HG02852 (cell line): ENCODE data around the gene TBX4.
"Not testable (repeated sequence)": the region's sequence is repeated elsewhere in the genome, so short reads cannot be mapped to it uniquely, and the experiment has no call there.

ENCODE experiments used
- ATAC-seq: cut with Tn5 transposase; IDR thresholded peaks from one replicate; pipeline ENCODE4 v1.9.1; 2021; ENCODE audit warnings: mild to moderate bottlenecking, moderate library complexity; ENCODE audit not compliant: unreplicated experiment

Gene TBX4

DNA sequence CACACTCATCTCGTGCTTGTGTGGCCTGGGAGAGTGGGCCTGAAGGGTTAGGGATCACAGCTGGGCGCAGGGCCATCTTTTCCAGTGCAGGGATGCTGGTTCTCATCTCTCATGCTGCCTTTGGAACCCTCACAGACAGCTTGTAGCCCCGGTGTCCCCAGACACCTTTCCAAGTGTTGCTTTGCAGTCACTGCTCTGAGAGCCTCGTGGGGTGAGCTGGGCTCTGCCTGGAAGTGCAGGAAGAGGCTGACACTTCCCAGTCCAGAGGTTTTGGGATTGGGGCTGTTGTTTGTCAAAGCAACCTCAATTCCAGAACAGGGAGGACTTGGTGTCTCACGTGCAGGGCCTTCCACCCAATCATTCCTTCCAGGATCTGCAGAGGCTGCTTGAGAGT lies 28.2 kb downstream of the TBX4 start:
- ATAC-seq = no peak

DNA sequence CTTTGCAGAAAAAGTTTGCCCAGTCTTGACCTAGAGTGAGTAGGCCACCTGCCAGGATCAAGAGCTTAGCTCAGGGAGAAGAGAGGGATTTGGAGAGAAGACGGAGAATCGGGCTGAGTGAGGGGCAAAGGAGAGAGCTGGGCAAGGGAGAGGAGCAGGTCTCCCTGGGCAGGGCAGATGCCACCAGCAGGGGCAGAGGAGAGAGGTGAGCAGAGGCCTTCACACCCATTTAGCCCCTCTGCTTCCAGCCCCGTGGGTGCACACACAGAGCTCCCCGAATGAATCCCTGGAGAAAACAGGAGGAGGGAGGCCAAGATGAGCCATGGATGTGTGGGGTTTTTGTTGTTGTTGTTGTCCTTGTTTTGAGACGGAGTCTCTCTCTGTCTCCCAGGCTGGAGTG lies 29.2 kb downstream of the TBX4 start:
- no peak for ATAC-seq

DNA sequence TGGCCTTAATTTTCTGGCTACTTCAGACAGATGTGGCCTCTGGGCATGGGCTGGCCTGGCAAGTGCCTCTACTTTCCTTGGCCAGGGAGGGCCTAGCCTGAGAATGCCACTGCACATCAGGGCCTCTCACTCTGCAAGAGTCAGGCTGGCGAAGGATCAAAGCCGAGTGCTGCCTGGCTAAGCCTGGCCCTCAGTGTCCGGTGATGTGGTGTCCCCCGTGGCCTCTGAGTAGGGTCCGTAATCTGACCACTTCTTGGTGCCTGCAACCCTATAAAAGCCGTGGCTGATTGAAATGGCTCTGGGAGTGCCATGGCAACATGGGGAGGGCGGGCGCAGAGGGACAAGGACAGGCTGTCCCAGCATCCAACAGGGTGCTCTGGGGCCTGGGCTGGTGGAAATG lies 30.2 kb downstream of the TBX4 start:
- no peak for ATAC-seq

DNA sequence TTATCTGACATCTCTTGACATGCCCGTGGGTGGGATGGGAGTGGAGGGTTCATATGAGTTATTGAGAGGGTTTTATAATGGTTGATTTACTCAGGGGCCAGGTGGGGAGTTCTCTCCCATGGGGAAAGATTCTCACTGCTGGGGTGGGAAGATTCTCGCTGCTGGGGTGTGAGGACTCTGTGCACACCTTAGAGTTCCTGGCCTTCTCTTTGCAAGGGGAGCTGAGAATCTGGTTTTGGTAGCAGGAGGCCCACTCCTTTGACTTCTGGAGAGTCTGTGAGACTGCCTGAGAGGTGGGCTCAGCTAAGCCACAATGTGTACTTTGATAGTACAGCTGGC lies 31.5 kb downstream of the TBX4 start:
- no peak for ATAC-seq

DNA sequence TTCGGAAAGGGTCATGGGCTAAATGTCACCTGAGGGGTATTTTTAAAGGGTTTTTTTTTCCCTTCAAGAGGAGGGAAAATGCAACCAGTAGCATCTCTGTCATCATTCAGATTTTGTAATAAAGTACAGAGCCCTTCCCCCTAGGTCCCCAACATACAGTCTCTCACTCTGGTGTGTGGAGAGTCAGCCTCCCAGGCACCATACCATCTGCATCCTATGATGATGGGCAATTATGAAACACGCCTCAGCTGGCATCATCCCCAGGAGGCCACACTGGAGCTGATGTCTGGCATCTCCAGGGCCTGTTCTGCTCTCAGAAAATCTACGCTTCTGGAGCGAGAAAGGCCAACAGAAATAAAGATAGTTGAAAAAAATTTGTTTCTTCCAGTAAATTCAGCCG lies 32.0 kb downstream of the TBX4 start:
- ATAC-seq = no peak

DNA sequence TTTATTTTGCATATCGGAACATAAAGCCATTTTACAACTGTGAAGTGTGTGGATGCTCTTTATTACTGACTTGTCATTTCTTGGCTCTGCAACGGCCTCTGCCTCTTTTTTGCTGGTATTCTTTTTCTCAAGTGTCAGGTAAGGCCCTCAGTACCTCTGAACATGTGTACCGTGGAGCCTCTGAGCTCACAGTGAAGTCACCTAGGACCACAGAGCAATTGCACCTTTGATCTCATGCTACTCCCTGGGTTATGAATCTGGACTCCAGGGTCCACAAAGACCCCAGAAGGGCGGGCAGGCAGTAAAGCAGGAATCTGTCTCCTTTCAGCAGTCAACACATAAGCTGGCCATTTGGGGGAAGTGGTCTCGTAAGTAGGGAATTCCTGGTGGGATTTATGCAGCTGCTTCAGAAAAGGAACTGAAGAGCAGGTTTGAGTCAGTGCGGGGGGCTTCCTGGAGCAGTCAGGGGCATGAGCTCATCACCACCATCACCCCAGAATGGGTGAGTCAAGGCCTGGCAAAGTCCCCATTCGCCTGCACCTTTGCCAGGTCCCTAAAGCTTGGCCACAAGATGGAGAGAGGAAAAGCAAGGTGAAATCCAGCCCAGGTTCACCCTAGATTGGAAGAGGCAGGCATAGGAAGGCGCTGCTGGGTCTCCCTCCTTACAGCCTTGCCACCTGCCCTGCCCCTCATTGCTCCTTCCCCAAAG lies 33.0 kb downstream of the TBX4 start:
- no peak for ATAC-seq

DNA sequence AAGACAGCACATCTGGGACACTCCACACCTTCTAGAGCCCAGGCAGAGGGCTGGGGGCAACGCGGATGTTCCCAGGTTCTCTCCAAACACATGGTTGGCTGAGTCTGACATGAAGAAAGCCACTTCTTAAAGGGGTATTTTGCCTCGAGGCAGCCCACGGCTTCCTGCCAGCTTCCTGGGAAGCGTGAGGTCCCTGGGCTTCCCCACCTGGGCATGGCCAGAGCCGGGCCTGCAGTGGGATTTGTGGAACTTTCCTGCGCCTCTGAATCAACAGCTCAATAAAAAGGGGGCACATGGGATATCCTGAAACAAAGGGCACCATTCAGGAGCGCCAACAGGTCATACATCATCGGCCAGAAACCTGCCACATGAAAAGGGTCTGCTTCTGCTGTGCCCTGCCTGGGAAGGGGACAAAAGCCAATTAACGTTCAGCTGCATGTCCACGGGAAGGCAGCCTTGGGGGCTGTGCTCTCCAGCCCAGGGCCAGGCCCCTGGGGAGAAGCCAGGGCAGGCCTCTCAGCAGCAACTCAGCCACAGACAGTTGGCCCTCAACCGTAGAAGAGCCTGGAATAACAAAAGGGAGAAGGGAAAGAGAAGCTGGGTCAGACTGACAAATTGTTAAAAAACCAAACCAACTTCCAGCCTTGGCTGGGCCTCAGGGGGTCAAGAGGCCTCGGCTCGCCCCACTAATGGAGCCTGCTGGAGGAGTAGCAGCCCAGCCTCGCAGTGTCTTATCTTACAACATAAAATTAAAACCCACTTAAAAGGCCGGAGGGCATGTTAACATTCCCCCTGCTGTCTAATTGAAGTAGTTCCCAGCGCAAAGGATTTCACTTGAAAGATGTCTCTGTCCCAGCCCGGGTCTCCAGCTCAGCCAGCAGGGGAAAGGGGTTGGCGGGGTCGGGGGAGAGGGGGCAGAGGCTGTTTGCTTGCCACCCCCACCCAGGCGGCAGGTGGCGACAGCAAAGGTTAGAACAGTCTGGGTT lies 34.2 kb downstream of the TBX4 start:
- ATAC-seq = no peak

DNA sequence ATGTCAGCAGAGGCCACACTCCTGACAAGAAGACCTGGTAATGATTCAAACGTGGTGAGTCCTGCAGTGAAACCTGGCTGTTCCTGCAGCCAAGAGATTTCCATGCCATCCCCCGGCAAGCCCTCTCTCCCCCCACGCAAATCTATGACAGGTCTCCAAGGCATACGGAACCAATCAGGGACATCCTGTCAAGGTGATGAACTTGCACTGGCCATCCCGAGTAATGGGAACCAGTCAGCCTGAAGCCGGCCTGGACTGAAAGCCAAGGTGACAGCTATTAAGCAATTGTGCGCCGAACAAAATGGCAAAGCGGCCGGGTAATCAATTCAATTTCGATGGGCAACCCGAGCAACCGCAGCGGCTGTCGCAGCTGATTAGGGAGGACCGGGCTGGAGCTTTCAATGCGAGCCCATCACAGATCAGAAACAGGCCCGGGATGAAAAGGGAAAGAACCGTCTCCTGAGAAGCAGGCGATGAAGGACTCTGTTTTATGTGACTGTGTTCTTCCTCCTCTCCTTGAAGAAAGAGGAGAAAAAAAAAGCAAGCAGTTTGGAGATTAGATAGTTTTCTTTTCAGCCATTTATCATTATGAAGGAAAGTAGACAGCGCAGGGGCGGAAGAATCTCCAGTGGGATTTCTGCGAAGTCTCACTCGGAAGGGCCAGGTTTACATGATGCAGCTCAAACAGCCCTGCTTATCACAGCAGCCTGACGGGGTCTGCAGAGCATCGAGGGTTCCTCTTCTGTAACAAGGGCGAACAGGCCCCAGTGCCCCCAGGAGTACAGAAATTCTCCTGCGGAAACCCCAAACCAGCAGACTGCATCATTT lies 35.2 kb downstream of the TBX4 start:
- ATAC-seq = no peak

DNA sequence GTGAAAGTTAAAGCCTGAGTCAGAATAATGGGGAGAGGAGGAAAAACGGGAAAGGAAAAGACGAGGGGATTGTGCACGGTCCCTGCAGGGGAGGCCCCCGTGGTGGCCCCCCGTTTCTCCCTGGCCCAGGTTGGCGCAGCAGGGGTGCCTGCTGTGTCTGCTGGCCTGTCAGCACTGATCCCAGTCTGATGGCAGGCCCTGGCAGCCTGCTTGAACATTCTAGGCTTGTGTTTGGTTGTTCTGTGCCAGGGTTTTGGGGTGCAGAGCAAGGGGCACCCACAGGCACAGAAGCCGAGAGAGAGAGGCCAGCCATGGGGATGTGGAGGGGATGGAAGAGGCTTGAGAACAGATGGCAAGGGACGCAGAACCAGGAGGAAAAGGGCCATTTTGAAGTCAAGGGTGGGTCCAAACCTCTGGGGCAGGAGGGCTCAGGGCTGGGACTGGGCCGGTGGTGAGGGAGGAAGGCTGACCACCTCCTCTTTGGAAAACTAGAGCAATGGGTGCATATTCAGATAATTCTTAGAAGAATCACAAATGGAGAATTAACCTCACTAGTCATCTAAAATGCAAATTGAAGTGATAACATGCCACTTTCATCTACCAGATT lies 35.9 kb downstream of the TBX4 start:
- ATAC-seq = no peak

DNA sequence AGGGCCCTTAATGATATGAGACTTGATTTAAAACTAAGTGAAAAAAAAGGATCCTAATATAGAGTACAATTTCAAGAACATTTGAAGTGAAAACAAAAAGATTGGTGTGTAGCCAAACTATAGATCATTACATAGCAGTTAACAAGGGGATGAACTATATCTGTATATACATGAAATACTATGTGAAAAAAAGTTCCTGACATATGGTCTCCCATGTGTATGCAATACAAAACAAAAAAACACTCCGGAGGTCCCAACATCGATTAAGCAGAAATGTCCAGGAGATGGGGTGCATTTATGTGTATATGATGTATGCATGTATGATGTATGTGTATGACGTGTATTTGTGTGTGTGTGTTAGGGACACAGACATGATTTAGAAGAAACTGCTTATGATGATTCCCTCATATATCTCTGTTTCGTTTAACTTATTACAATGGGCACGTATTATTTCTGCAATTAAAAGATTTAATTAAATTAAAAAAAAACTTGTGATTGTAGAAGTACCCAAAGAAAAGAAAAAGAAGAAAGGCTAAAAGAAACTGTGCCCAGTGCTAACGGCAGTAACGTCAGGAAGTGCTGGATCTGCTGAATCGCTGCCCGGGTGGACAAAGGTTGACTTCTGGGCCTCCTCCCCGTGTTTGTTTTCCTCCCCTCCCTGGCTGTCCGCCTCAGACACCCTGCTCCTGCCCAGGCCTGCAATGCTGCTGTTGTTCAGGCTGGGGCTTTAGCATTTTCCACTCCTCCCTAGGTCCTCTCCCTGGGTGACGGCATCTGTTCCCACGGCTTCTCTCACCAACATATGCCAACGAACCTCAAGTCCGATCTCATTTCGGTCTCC lies 36.9 kb downstream of the TBX4 start:
- ATAC-seq = no peak

DNA sequence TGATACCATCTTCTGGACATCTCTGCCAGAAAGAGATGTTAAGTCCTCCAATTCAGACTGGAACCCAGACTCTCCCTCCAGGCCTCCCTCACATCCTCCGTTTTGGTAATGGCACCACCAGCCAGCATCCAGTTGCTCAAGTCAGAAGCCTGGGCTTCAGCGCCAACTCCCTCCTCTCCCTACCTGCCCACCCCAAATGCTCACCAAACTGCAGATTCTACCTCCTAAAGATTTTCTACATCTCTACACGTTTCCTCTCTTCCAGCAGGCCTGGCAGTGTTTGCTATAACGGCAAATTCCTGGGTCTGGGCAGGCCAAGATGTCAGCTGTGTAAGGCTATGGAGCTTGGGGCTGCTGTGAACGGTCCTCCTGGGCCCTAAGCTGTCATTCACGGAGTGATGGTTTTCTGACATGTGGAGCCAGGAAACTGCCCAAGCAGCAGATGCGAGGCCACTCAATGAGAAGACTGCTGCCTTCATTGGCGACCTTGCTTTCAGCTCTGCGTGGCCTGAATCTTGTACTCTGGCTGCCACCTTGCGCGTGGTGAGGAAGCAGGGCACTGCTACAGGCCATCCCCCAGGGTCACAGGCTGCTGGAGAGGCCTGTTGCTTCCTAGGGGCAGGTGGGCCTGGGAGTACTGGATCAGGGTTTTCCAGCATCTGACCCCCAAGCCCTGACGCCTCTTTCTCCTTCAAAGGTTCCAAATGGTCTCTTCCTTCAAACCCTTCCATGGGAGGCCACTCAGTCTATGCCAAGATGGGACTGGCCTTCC lies 37.7 kb downstream of the TBX4 start:
- no peak for ATAC-seq

DNA sequence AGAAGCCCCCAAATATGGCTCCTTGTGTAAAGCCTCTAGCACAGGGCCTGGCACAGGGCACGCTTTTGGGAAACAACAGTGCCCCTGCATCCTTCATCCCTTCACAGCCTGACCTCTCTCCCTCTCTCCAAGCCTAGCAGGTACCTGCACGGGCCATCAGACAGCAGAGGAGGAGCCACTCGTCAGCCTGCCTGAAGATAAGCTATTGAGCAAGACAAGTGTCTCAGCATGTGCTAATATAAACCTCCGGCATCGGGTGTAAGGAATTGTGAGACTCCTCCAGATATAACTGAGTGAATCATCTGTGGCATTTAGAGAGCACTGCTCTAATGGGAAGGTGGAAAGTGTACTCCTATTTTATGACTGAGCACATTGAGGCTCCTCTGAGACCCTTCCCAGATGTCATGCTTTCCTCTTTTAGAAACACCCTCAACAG lies 38.3 kb downstream of the TBX4 start:
- no peak for ATAC-seq

DNA sequence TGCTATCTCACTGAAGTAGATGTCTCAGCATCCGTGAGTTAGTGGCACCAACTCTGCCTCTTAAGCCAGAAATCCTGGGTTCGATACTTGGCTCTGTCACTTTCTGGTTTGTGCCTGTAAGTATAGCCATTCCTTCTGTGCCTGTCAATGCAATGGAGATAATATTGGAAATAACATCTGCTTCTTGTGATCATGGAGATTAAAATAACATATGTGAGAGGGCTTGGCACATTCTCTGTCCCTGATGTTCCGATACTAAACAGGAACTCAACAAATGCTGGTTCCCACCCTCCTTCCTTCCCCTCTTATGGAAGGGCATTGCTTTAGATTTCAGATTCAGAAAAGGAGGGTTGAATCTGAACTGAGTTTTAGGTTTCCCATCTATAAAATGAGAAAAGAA lies 39.8 kb downstream of the TBX4 start:
- no peak for ATAC-seq

DNA sequence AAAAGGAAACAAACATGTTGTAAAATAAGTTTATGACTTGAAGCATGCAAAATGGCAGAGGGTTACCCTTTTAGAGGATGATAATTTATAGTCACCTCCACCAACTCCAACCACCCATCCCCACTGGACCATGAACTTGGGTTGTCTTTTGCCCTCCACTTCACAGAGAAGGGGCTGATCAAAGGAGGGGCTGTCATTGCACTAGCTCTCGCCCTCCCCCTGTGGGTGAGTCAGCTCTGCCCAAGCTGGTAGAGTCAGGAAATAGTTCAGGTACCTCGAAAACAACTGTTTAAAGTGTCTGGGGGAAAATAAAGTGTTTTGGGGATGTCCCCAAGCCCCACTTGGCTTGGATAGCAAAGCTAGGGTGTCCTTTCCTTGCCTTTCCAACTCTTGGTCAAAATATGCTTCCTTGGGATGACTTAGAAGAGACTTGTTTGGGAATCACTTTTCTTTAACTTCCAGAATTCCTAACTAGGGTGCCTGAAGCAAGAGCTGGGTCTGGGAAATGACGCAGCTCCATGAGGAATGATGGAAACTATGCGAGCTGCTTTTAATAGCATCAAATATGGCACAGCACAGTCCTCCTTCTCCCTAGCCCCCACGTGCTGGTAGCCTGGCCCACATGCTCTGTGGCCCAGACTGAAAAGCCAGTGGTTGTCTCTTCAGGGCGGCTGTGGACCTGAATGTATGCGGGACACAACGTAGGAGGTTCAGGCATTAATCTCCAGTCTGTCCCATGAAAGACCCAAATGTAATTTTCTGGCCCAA lies 40.7 kb downstream of the TBX4 start:
- no peak for ATAC-seq

DNA sequence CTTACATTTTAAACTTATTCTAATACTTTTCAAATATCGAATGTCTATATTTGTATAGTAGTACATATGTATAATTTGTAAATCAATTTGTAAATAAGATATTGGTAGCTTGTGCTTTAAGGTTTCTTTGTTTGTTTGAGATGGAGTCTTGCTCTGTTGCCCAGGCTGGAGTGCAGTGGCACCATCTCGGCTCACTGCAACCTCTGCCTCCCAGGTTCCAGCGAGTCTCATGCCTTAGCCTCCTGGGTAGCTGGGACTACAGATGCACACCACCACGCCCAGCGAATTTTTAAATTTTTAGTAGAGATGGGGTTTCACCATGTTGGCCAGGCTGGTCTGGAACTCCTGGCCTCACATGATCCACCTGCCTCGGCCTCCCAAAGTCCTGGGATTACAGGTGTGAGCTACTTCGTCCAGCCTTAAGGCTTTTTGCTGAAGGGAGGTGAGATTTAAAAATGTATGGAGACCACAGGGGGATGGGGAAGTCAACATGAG lies 41.7 kb downstream of the TBX4 start:
- ATAC-seq = not testable (repeated sequence)

DNA sequence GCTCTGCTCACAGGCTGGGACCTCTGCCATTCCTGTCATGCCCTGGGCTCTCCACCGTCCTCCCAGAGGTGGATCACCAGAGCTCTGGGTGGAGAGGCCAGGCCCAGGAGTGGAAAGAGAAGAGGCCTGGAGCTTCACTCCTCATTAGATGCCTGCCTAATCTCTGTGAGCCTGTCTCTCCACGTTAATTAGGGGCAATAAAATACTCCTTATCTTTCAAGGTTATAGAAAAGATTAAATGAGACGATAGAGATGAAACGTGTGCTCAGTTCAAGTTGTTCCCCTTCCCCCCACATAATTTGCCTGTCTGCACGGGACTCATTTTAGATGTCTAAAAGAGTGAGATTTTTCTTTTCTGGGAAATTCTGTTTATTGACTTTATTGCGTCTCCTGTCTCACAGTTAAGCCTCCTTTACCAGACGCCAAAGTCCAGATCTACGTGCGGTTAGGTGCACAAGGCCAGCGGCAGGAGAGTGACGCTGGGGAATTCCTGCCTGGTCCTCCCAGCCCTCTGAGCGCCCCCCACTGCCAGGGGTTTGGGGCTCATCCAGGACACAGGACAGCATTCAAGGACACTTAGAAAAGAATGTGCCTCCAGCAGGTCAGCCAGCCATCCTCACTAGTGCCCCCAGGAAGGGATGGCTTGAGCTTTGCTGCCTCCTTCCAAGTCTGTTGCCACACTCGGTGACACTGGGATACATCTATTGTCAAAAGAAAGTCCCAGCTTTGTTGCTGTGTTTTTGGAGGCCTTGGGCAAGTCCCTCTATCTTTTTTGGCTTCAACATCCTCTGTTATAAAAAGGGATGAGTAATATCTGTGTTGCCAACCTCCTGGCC lies 42.3 kb downstream of the TBX4 start:
- ATAC-seq = no peak

DNA sequence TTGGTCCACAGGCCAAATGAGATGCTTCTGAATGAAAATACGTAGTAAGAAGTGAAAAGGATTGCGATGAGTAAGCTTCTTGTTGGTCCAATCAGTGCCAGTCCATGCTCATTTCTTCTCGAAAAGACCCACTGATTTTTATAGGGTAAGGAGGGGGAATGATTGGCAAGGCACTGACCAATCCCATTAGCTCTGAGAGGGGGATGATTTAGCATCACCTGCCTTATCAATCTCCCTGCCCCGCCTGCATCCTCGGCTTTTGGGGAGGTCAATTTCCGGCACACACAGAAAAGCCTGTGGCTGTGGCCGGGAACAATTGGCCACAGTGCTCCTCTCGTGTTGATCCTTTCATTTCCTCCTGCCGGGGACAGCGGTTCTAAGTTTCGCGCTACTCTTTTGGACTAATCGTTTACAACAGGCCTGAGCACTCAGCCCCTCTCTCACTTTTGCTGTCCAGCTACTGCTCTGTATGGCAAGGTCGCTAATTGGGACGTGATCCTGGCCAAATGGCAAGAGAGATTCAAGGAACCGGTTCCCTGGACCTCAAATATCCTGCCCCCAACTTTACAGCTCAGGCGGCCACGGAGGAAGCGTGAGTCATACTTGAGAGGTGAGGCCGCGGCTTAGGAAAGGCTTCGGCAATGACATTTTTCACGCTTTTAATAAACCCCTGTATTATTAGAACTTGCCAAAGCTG lies 43.1 kb downstream of the TBX4 start:
- no peak for ATAC-seq
